HepG2 (cell line): ENCODE measurements around the gene FMN2. TPM values are rescaled to one million over a fixed set of nuclear protein-coding genes. Genes with fewer than 3 reads are reported as not detected.

Source experiments
- ATAC-seq: fragments of 200-7000 bp; cut with Tn5 transposase; 3 replicates; pipeline ENCODE4 v1.9.1; 2020; ENCODE audit warnings: mild to moderate bottlenecking, moderate library complexity
- BruUV-seq: library from RNA; stranded (reverse); fragments of 400-500 nt; replicated peaks from 2 replicates; lab custom pipeline; 2021; lab: Mats Ljungman, UMichigan
- CTCF ChIA-PET: fragments of 300-600 bp; formaldehyde crosslinking; extraction: SDS; loops from one replicate; lab custom pipeline; 2021; ENCODE audit warnings: low total read pairs, inconsistent platforms, low intra/inter-chr PET ratio; lab: Yijun Ruan, JAX
- POLR2A ChIA-PET: fragments of 350-600 bp; sonication (Branson Sonifier 250); formaldehyde crosslinking; loops from one replicate; lab custom pipeline; 2020; ENCODE audit warnings: antibody characterized with exemption, inconsistent platforms; lab: Yijun Ruan, JAX
- DNase-seq: peaks from one replicate; pipeline ENCODE4 v3.0.0-alpha.2; 2015; ENCODE audit warnings: low spot score
- FAIRE-seq: peaks from 3 replicates; lab custom pipeline; 2011; peaks lifted over from hg19 to GRCh38; lab: Jason Lieb, UNC
- H2AFZ ChIP-seq: one replicate; pipeline ENCODE4 v1.6.1; 2011; ENCODE audit warnings: low read length, inconsistent platforms
- H3K27ac ChIP-seq: fragments of 300-600 bp; 3 replicates; pipeline ENCODE4 v1.8.0; 2011; ENCODE audit warnings: mixed run types, mild to moderate bottlenecking, mixed read lengths, low read length, inconsistent platforms; ENCODE audit not compliant: insufficient read depth; ENCODE audit errors: extremely low read length
- H3K27me3 ChIP-seq, 2 experiments: fragments of 200-600 bp in 1 of 2; 2 replicates in 1 of 2; 3 replicates in 1 of 2; pipeline versions ENCODE4 v1.6.0 to v1.8.0; 2011; ENCODE audit warnings: low read length in 2 of 2, mild to moderate bottlenecking in 2 of 2, moderate library complexity in 2 of 2, inconsistent platforms in 1 of 2; ENCODE audit not compliant: insufficient read depth in 2 of 2, control insufficient read depth in 1 of 2
- H3K36me3 ChIP-seq, 2 experiments: fragments of 200-600 bp in 1 of 2; replicated peaks in 1 of 2; 2 replicates in 1 of 2; 3 replicates in 1 of 2; pipeline versions ENCODE4 v1.5.1 to v1.8.0; 2011; ENCODE audit warnings: low read length in 2 of 2, inconsistent platforms in 1 of 2; ENCODE audit not compliant: insufficient read depth in 2 of 2, control insufficient read depth in 1 of 2
- H3K4me1 ChIP-seq: 2 replicates; pipeline ENCODE4 v1.5.1; 2012; ENCODE audit warnings: low read length, inconsistent platforms; ENCODE audit not compliant: insufficient read depth
- H3K4me2 ChIP-seq: 2 replicates; pipeline ENCODE4 v1.6.0; 2011; ENCODE audit warnings: low read depth, low read length, inconsistent platforms
- H3K4me3 ChIP-seq, 3 experiments: fragments of 200-600 bp in 1 of 3; sonication (generic), shearing (Covaris generic) in 1 of 3; replicated peaks in 1 of 3; 2 replicates each; pipeline ENCODE4 v1.5.1; 2011 to 2016; ENCODE audit warnings: low read length in 3 of 3, inconsistent platforms in 2 of 3, low read depth in 2 of 3, mild to moderate bottlenecking in 2 of 3, control low read depth in 1 of 3, mixed read lengths in 1 of 3; ENCODE audit not compliant: insufficient read depth in 1 of 3
- H3K79me2 ChIP-seq: one replicate; pipeline ENCODE4 v1.6.1; 2011; ENCODE audit warnings: low read length, inconsistent platforms; ENCODE audit not compliant: insufficient read depth
- H3K9ac ChIP-seq: 2 replicates; pipeline ENCODE4 v1.6.0; 2011; ENCODE audit warnings: mild to moderate bottlenecking, low read depth, low read length, inconsistent platforms; ENCODE audit not compliant: insufficient read depth
- H3K9me3 ChIP-seq: 2 replicates; pipeline ENCODE4 v1.5.1; 2012; ENCODE audit warnings: mild to moderate bottlenecking, low read length
- H4K20me1 ChIP-seq: 2 replicates; pipeline ENCODE4 v1.6.0; 2011; ENCODE audit warnings: inconsistent platforms, mild to moderate bottlenecking, low read length, moderate library complexity; ENCODE audit not compliant: insufficient read depth
- GPBP1L1 ChIP-seq: sonication (generic); formaldehyde crosslinking; IDR thresholded peaks from 2 replicates; pipeline ENCODE4 v1.5.0; 2020; ENCODE audit warnings: mild to moderate bottlenecking, missing genetic modification reagents
- PCBP2 ChIP-seq: fragments of 200-400 bp; formaldehyde crosslinking; optimal IDR thresholded peaks from 2 replicates; pipeline ENCODE3; 2018; ENCODE audit warnings: low read length, low read depth; ENCODE audit not compliant: poor library complexity, severe bottlenecking
- REST ChIP-seq, 2 experiments: IDR thresholded peaks; 2 replicates each; pipeline ENCODE4 v1.6.1; 2011 to 2012; ENCODE audit warnings: low read length in 2 of 2, borderline replicate concordance in 1 of 2, low read depth in 1 of 2, mild to moderate bottlenecking in 1 of 2, moderate library complexity in 1 of 2
- RFX3 ChIP-seq: IDR thresholded peaks from 2 replicates; pipeline ENCODE4 v1.6.1; 2016; ENCODE audit warnings: missing biosample characterization, missing genetic modification reagents
- TFAP4 ChIP-seq: sonication (generic); IDR thresholded peaks from 2 replicates; pipeline ENCODE4 v1.6.1; 2016; ENCODE audit warnings: low read depth, borderline replicate concordance
- ZFP36 ChIP-seq: fragments of 150-350 bp; IDR thresholded peaks from 2 replicates; pipeline ENCODE4 v1.6.1; 2018; ENCODE audit warnings: borderline replicate concordance, low read length, low read depth; ENCODE audit not compliant: partially characterized antibody
- WGBS: methylation state at CpG from one replicate; pipeline ENCODE4 v1.1.6; 2017; ENCODE audit warnings: low lambda C conversion rate; 5-methylcytosine and 5-hydroxymethylcytosine counted together
- in situ Hi-C: cut with HindIII; loops from 2 replicates; pipeline ENCODE4 v1.10.0; 2017; ENCODE audit warnings: low pct_unique_long_range_greater_than_20kb; ENCODE audit not compliant: extremely low pct_ligation_motif_present
- intact Hi-C: fragments of 100-400 bp; cut with micrococcal nuclease; formaldehyde crosslinking; loops from one replicate; pipeline ENCODE4 v1.10.0; 2022; ENCODE audit not compliant: unreplicated experiment
- polyA plus RNA-seq, 8 experiments: library from polyadenylated mRNA; depleted of rRNA in 3 of 8; stranded (reverse) in 7 of 8; unstranded in 1 of 8; fragments of >200 nt; fragmentation: Illumina TruSeq in 4 of 8; extraction: Trizol in 4 of 8; gene quantifications; 2 replicates each; pipeline versions ENCODE4 v1.2.1 to v1.2.3, GENCODE V29; 2011 to 2016; ENCODE audit warnings: low read depth in 4 of 8, missing spikeins in 1 of 8, mixed read lengths in 1 of 8; ENCODE audit not compliant: insufficient read depth in 1 of 8
- total RNA-seq, 5 experiments: library from RNA; depleted of rRNA; stranded (reverse); fragments of >200 nt; fragmentation: Illumina TruSeq; extraction: Trizol; gene quantifications; 2 replicates each; pipeline ENCODE4 v1.2.3, GENCODE V29; 2016; ENCODE audit warnings: low read depth in 1 of 5
- TF ChIP-seq, protein P1 (sequence below): fragments of 450-650 bp; IDR thresholded peaks from 2 replicates; pipeline ENCODE4 v1.6.1; 2016

Gene FMN2
- total and polyA plus RNA-seq, 2 of the 13 experiments (the other 11 are each of a cell fraction or from before 2014, with no cell fraction given) = not detected

DNA sequence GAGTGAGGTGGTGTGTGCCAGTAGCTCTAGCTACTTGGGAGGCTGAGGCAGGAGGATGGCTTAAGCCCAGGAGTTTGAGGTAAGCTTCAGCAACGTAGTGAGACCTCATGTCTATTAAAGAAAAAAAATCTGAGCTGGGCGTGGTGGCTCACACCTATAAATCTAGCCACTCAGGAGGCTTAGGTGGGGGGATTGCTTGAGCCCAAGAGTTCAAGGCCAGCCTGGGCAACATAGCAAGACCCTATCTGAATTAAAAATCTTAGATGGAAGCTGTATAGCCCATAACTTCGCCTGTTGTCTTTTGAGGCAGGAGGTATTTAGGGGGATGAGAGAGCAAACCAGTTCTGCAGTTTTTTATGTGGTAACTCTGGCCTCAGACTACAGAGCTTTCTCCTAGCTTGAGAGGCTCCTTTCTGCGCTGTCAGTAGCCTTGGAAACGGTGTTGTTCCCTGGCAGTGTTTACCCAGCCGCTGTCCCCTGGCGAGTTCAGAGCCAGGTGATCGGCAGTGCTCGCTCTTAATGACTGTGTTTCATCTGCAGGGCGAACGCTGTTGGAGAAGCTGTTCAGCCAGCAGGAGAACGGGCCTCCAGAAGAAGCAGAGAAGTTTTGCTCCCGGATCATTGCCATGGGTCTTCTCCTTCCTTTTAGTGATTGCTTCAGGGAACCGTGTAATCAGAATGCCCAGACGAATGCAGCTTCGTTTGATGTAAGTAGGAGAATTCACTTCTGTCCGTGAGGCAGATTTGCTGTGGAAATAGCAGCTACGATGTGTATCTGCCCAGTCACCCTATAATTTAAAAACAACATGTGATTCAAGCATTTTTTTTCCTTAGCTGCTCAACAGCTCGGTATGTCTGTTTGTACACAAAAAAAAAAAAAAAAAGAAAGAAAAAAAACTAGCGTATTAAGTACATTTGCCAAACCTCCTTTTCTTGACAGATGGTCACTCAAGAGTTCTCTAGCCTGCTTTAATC, 31.2 kb downstream of the FMN2 start:
- H3K4me1 ChIP-seq = no peaks in the 10 kb centered on the region
- FAIRE-seq (no peak), ATAC-seq (peak; percentile 80), DNase-seq (peak; percentile 1)
- H3K4me3 ChIP-seq = no peak overlapping the region
- POLR2A ChIA-PET = interaction anchor here (0.6 kb wide), 1 partner anchor 66 kb away, joined by 3 read pairs; no protein-coding TSS in a partner anchor
- H2AFZ ChIP-seq = no peak overlapping the region
- H3K27me3 ChIP-seq = no peaks in the 10 kb centered on the region; a peak in 2 of 5 replicates
- no peak overlapping the region for H3K27ac ChIP-seq
- intact Hi-C loops = no loop called here
- H4K20me1 ChIP-seq = no peaks in the 10 kb centered on the region
- BruUV-seq = no TSS peak
- CTCF ChIA-PET = no interaction called here
- TF ChIP-seq TFAP4 = 0 out of 2 replicates have a peak, but pooled peaks have one; percentile 26
- TF ChIP-seq GPBP1L1 (CRISPR knock-in tag) = no peak
- no peak for TF ChIP-seq PCBP2
- peak; percentile 38; the same call in 1 of the 2 replicates for TF ChIP-seq RFX3 (CRISPR knock-in tag)
- peak in 1 of 2 experiments; percentile 34; a peak in 1 of 4 replicates for TF ChIP-seq REST (IDR thresholded peaks at IDR 0.05; ENCODE audit: borderline replicate concordance in 1 of 2, low read depth in 1 of 2, low read length in 2 of 2)
- TF ChIP-seq ZFP36 = no peak
- TF ChIP-seq, protein P1, sequence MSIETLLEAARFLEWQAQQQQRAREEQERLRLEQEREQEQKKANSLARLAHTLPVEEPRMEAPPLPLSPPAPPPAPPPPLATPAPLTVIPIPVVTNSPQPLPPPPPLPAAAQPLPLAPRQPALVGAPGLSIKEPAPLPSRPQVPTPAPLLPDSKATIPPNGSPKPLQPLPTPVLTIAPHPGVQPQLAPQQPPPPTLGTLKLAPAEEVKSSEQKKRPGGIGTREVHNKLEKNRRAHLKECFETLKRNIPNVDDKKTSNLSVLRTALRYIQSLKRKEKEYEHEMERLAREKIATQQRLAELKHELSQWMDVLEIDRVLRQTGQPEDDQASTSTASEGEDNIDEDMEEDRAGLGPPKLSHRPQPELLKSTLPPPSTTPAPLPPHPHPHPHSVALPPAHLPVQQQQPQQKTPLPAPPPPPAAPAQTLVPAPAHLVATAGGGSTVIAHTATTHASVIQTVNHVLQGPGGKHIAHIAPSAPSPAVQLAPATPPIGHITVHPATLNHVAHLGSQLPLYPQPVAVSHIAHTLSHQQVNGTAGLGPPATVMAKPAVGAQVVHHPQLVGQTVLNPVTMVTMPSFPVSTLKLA = no peak
- in situ Hi-C loops = no loop called here
- no peaks in the 10 kb centered on the region for H3K79me2 ChIP-seq
- peak overlapping the region; percentile 27; the same call in 1 of the 2 replicates for H3K4me2 ChIP-seq
- no peak overlapping the region for H3K9ac ChIP-seq
- 6% methylated on average over 13 of the region's 20 CpGs for WGBS
- H3K9me3 ChIP-seq = no peaks in the 10 kb centered on the region
- H3K36me3 ChIP-seq = no peaks in the 10 kb centered on the region
